K562 (cell line): Measurements from ENCODE around the gene GFRA1. TPM values are rescaled to one million over a fixed set of nuclear protein-coding genes. Genes with fewer than 3 reads are reported as not detected.

Source experiments
- ATAC-seq: fragments of 200-7000 bp; cut with Tn5 transposase; 3 replicates; pipeline ENCODE4 v1.9.1; 2020; ENCODE audit warnings: moderate library complexity
- BruUV-seq: library from RNA; stranded (reverse); fragments of 400-500 nt; replicated peaks from 2 replicates; lab custom pipeline; 2021; lab: Mats Ljungman, UMichigan
- CTCF ChIA-PET: fragments of 300-600 bp; formaldehyde crosslinking; extraction: SDS; loops from one replicate; lab custom pipeline; 2021; ENCODE audit warnings: low intra/inter-chr PET ratio; lab: Yijun Ruan, JAX
- POLR2A ChIA-PET: fragments of 300-600, 350-650 bp; sonication (Branson Sonifier 250); formaldehyde crosslinking; extraction: SDS; loops from one replicate; lab custom pipeline; 2021; ENCODE audit warnings: antibody characterized with exemption, inconsistent platforms; lab: Yijun Ruan, JAX
- DNase-seq, 4 experiments: peaks; one replicate each; pipeline versions ENCODE4 v3.0.0 to v3.0.0-alpha.2; 2011 to 2018; ENCODE audit warnings: low spot score in 3 of 4, mixed read lengths in 3 of 4; ENCODE audit errors: extremely low read depth in 1 of 4
- FAIRE-seq: peaks from 2 replicates; lab custom pipeline; 2011; peaks lifted over from hg19 to GRCh38; lab: Jason Lieb, UNC
- H2AFZ ChIP-seq: 2 replicates; pipeline ENCODE4 v1.6.0; 2011; ENCODE audit warnings: low read depth, low read length, control low read depth, inconsistent platforms
- H3K27ac ChIP-seq: fragments of 200-600 bp; 3 replicates; pipeline ENCODE4 v1.8.0; 2011; ENCODE audit warnings: low read depth, mild to moderate bottlenecking, control low read depth, inconsistent platforms, low read length, moderate library complexity, mixed read lengths; ENCODE audit errors: extremely low read depth
- H3K27me3 ChIP-seq, 2 experiments: fragments of 300-600 bp in 1 of 2; 2 replicates in 1 of 2; 3 replicates in 1 of 2; pipeline versions ENCODE4 v1.6.0 to v1.8.0; 2011; ENCODE audit warnings: inconsistent platforms in 2 of 2, low read length in 2 of 2, mild to moderate bottlenecking in 1 of 2, mixed read lengths in 1 of 2, moderate library complexity in 1 of 2; ENCODE audit not compliant: control insufficient read depth in 2 of 2, insufficient read depth in 2 of 2
- H3K36me3 ChIP-seq: fragments of 300-600 bp; 3 replicates; pipeline ENCODE4 v1.8.0; 2011; ENCODE audit warnings: mild to moderate bottlenecking, low read length, inconsistent platforms; ENCODE audit not compliant: control insufficient read depth, insufficient read depth
- H3K4me1 ChIP-seq, 2 experiments: fragments of 200-600 bp in 1 of 2; replicated peaks in 1 of 2; 2 replicates in 1 of 2; 3 replicates in 1 of 2; pipeline versions ENCODE4 v1.5.1 to v1.8.0; 2011; ENCODE audit warnings: inconsistent platforms in 2 of 2, low read length in 2 of 2, mild to moderate bottlenecking in 1 of 2, mixed read lengths in 1 of 2, moderate library complexity in 1 of 2; ENCODE audit not compliant: control insufficient read depth in 2 of 2, insufficient read depth in 2 of 2
- H3K4me2 ChIP-seq: 2 replicates; pipeline ENCODE4 v1.6.1; 2011; ENCODE audit warnings: low read length, control low read depth, inconsistent platforms, mixed read lengths; ENCODE audit not compliant: insufficient read depth
- H3K4me3 ChIP-seq: fragments of 200-600 bp; sonication (generic), shearing (Covaris generic); 2 replicates; pipeline ENCODE4 v1.5.1; 2016; ENCODE audit warnings: control low read depth, inconsistent platforms
- H3K79me2 ChIP-seq: fragments of 200-600 bp; 3 replicates; pipeline ENCODE4 v1.8.0; 2011; ENCODE audit warnings: low read length, inconsistent platforms; ENCODE audit not compliant: control insufficient read depth, insufficient read depth
- H3K9ac ChIP-seq, 2 experiments: 2 replicates each; pipeline versions ENCODE4 v1.6.0 to v1.6.1; 2011; ENCODE audit warnings: low read depth in 2 of 2, low read length in 2 of 2, control low read depth in 1 of 2, inconsistent platforms in 1 of 2, mild to moderate bottlenecking in 1 of 2, mixed read lengths in 1 of 2; ENCODE audit not compliant: insufficient read depth in 1 of 2
- H3K9me1 ChIP-seq: one replicate; pipeline ENCODE4 v1.6.0; 2011; ENCODE audit warnings: inconsistent platforms, mild to moderate bottlenecking, low read length, moderate library complexity; ENCODE audit not compliant: control insufficient read depth, insufficient read depth
- H3K9me3 ChIP-seq: replicated peaks from 2 replicates; pipeline ENCODE4 v1.5.1; 2011; ENCODE audit warnings: low read depth, low read length, inconsistent platforms; ENCODE audit not compliant: control insufficient read depth, insufficient read depth
- H4K20me1 ChIP-seq: replicated peaks from 2 replicates; pipeline ENCODE4 v1.6.1; 2011; ENCODE audit warnings: low read length, inconsistent platforms, mixed read lengths; ENCODE audit not compliant: control insufficient read depth, insufficient read depth
- ERF ChIP-seq: fragments of 450-650 bp; formaldehyde crosslinking; IDR thresholded peaks from 2 replicates; pipeline ENCODE4 v1.4.0; 2020; ENCODE audit warnings: mild to moderate bottlenecking, mixed read lengths
- FOXK2 ChIP-seq, 2 experiments: fragments of 450-650 bp; IDR thresholded peaks in 1 of 2; conservative IDR thresholded peaks in 1 of 2; 2 replicates each; pipeline ENCODE4 v1.6.1; 2016; ENCODE audit warnings: low read depth in 2 of 2, mild to moderate bottlenecking in 1 of 2
- JUNB ChIP-seq: fragments of 450-650 bp; formaldehyde crosslinking; conservative IDR thresholded peaks from 2 replicates; pipeline ENCODE4 v1.4.0; 2020; ENCODE audit warnings: mild to moderate bottlenecking
- MXI1 ChIP-seq: IDR thresholded peaks from 2 replicates; pipeline ENCODE4 v1.6.1; 2011; ENCODE audit warnings: low read depth, mild to moderate bottlenecking, improper control_type of control experiment, low read length
- ZFP36 ChIP-seq: fragments of 150-350 bp; IDR thresholded peaks from 2 replicates; pipeline ENCODE4 v1.6.1; 2018; ENCODE audit warnings: low read length, low read depth; ENCODE audit not compliant: partially characterized antibody
- ZNF239 ChIP-seq: fragments of 250-450 bp; sonication (Bioruptor Pico); IDR thresholded peaks from 2 replicates; pipeline ENCODE4 v1.4.0; 2020; ENCODE audit warnings: mild to moderate bottlenecking
- WGBS: fragments of 100-300 bp; shearing (Covaris generic); methylation state at CpG from one replicate; pipeline ENCODE4 v1.1.6; 2016; ENCODE audit warnings: low coverage, mixed read lengths; ENCODE audit not compliant: insufficient coverage; ENCODE audit errors: missing lambda C conversion rate; 5-methylcytosine and 5-hydroxymethylcytosine counted together
- in situ Hi-C: fragments of 300-500 bp; cut with MboI; formaldehyde crosslinking; loops from 4 replicates; pipeline ENCODE4 v1.15.0; 2018; ENCODE audit warnings: inconsistent platforms, mixed read lengths
- intact Hi-C: fragments of 100-400 bp; cut with micrococcal nuclease; formaldehyde crosslinking; loops from 2 replicates; pipeline ENCODE4 v1.14.2; 2022
- polyA plus RNA-seq, 8 experiments: library from polyadenylated mRNA; depleted of rRNA in 4 of 8; stranded (reverse) in 5 of 8; unstranded in 3 of 8; fragments of >200 nt; fragmentation: Nextera tagmentation in 2 of 8; fragmentation: Illumina TruSeq in 1 of 8; extraction: Ambion mirVana in 2 of 8; extraction: Trizol in 1 of 8; gene quantifications; 2 replicates each; pipeline versions ENCODE4 v1.2.1 to v1.2.3, GENCODE V29; 2011 to 2014; ENCODE audit warnings: inconsistent platforms in 1 of 8, missing spikeins in 1 of 8
- total RNA-seq, 7 experiments: library from RNA; depleted of rRNA in 6 of 7; stranded (reverse); fragments of >200 nt in 6 of 7; fragmentation: Illumina TruSeq in 2 of 7; extraction: Trizol in 2 of 7; gene quantifications; 2 replicates each; pipeline versions ENCODE4 v1.2.1 to v1.2.3, GENCODE V29; 2011 to 2021; ENCODE audit warnings: low replicate concordance in 1 of 7

GFRA1 gene
- total and polyA plus RNA-seq, 9 of the 15 experiments (the other 6 are each of a cell fraction or from before 2014, with no cell fraction given): 0.04 TPM; not detected in 8

- no peaks in the 10 kb centered on the region for H3K9me1 ChIP-seq
- no peaks in the 10 kb centered on the region for H3K79me2 ChIP-seq
- ChIA-PET POLR2A (no interaction called here), CTCF (no interaction called here)
- no peak overlapping the region for H3K9ac ChIP-seq
- H4K20me1 ChIP-seq: no peaks in the 10 kb centered on the region
- ATAC-seq: no peak
- peak; percentile 75 for TF ChIP-seq ZNF239 (CRISPR knock-in tag)
- TF ChIP-seq ERF (CRISPR knock-in tag): no peak
- TF ChIP-seq MXI1: no peak
- TF ChIP-seq ZFP36: no peak
- FAIRE-seq: no peak
- H3K36me3 ChIP-seq: no peaks in the 10 kb centered on the region
- intact Hi-C loops (no loop called here), in situ Hi-C loops (no loop called here)
- WGBS: 0% methylated on average over 2 of the region's 2 CpGs
- H2AFZ ChIP-seq: no peak overlapping the region
- H3K4me2 ChIP-seq: no peak overlapping the region
- H3K4me3 ChIP-seq: no peak overlapping the region
- H3K9me3 ChIP-seq: no peaks in the 10 kb centered on the region
- H3K27me3 ChIP-seq: no peaks in the 10 kb centered on the region
- no peak for DNase-seq
- BruUV-seq: no TSS peak
- no peaks in the 10 kb centered on the region for H3K4me1 ChIP-seq
- no peak overlapping the region for H3K27ac ChIP-seq
These were observed 113.8 kb downstream of the GFRA1 start for GRCh38 chr10:116159197-116159596.

- TF ChIP-seq FOXK2 (conservative IDR thresholded peaks at IDR 0.05 in 1 of 2, IDR thresholded peaks at IDR 0.05 in 1 of 2; ENCODE audit: low read depth in 2 of 2) (no peak), JUNB (CRISPR knock-in tag) (no peak)
- TF ChIP-seq, all 486 proteins: peak for 0
- no peak for FAIRE-seq
- Histone ChIP-seq H3K9me1 (no peaks in the 10 kb centered on the region), H3K27ac (no peak overlapping the region), H3K4me3 (no peak overlapping the region), H4K20me1 (no peaks in the 10 kb centered on the region), H3K9ac (no peak overlapping the region), H3K4me1 (no peaks in the 10 kb centered on the region), H3K27me3 (no peaks in the 10 kb centered on the region), H3K36me3 (no peaks in the 10 kb centered on the region), H3K4me2 (no peak overlapping the region), H3K9me3 (no peaks in the 10 kb centered on the region), H2AFZ (no peak overlapping the region), H3K79me2 (no peaks in the 10 kb centered on the region)
- no peak for DNase-seq
- POLR2A ChIA-PET: no interaction called here
- no TSS peak for BruUV-seq
- intact Hi-C loops: no loop called here
- in situ Hi-C loops: no loop called here
- no peak for ATAC-seq
- CTCF ChIA-PET: no interaction called here
- 0% methylated on average over 2 of the region's 2 CpGs for WGBS
These were observed 115.0 kb downstream of the GFRA1 start for GRCh38 chr10:116158036-116158435.
